MG63 (cell line): Measurements from ENCODE around the gene PLCB3. TPM values are rescaled to one million over a fixed set of nuclear protein-coding genes. Genes with fewer than 3 reads are reported as not detected.
"Not testable (repeated sequence)": the region's sequence is repeated elsewhere in the genome, so short reads cannot be mapped to it uniquely, and the experiment has no call there.

Experiments
- DNase-seq: peaks from one replicate; pipeline ENCODE4 v3.0.0-alpha.2; 2020
- H3K27me3 ChIP-seq: fragments of 250-450 bp; sonication (Bioruptor Pico); 2 replicates; pipeline ENCODE4 v1.5.1; 2020; ENCODE audit warnings: mild to moderate bottlenecking, moderate library complexity
- H3K36me3 ChIP-seq: fragments of 250-450 bp; sonication (Bioruptor Pico); 2 replicates; pipeline ENCODE4 v1.5.1; 2020; ENCODE audit warnings: mild to moderate bottlenecking, moderate library complexity
- H3K4me3 ChIP-seq: fragments of 250-450 bp; sonication (Bioruptor Pico); 2 replicates; pipeline ENCODE4 v1.5.1; 2020; ENCODE audit warnings: mild to moderate bottlenecking, moderate library complexity
- H3K9me3 ChIP-seq: fragments of 250-450 bp; sonication (Bioruptor Pico); 2 replicates; pipeline ENCODE4 v1.5.1; 2020; ENCODE audit warnings: mild to moderate bottlenecking, moderate library complexity
- total RNA-seq: library from RNA; depleted of rRNA; stranded (reverse); fragments of >200 nt; shearing (Covaris generic); gene quantifications from 2 replicates; pipeline ENCODE4 v1.2.3, GENCODE V29; 2014; ENCODE audit warnings: low replicate concordance; rRNA removed

Gene PLCB3
- total RNA-seq, 1 experiment from 2014 or later: 37.4 TPM

GRCh38 chr11:64307795-64308194, 56.5 kb downstream of the PLCB3 start:
- DNase-seq, H3K9me3 ChIP-seq, H3K4me3 ChIP-seq, H3K27me3 ChIP-seq, H3K36me3 ChIP-seq: not testable (repeated sequence)

GRCh38 chr11:64312947-64313346, 61.6 kb downstream of the PLCB3 start:
- no peak for DNase-seq
- no peak overlapping the region for H3K4me3 ChIP-seq

GRCh38 chr11:64313491-64314145, 62.3 kb downstream of the PLCB3 start:
- peak overlapping the region; percentile 11 for H3K4me3 ChIP-seq
- H3K27me3 ChIP-seq: no peaks in the 10 kb centered on the region
- peaks cover 28% of the 10 kb centered on the region for H3K36me3 ChIP-seq
- no peaks in the 10 kb centered on the region for H3K9me3 ChIP-seq
- peak; percentile 88 for DNase-seq

More at GRCh38 chr11:64312947-64313346, 61.6 kb downstream of the PLCB3 start:
- Histone ChIP-seq H3K36me3 (peaks cover 31% of the 10 kb centered on the region), H3K9me3 (no peaks in the 10 kb centered on the region), H3K27me3 (no peaks in the 10 kb centered on the region)

GRCh38 chr11:64314146-64314804, 62.9 kb downstream of the PLCB3 start:
- peaks cover 30% of the 10 kb centered on the region for H3K36me3 ChIP-seq
- peak overlapping the region; percentile 11 for H3K4me3 ChIP-seq
- no peaks in the 10 kb centered on the region for H3K9me3 ChIP-seq
- DNase-seq: no peak
- H3K27me3 ChIP-seq: no peaks in the 10 kb centered on the region

GRCh38 chr11:64314805-64315561, 63.7 kb downstream of the PLCB3 start:
- no peak for DNase-seq
- Histone ChIP-seq H3K27me3 (no peaks in the 10 kb centered on the region), H3K9me3 (no peaks in the 10 kb centered on the region), H3K36me3 (peaks cover 34% of the 10 kb centered on the region), H3K4me3 (no peak overlapping the region)

GRCh38 chr11:64315667-64316526, 64.6 kb downstream of the PLCB3 start:
- H3K27me3 ChIP-seq, H3K9me3 ChIP-seq, DNase-seq: not testable (repeated sequence)
- Histone ChIP-seq H3K4me3 (peak overlapping the region; percentile 93), H3K36me3 (peaks cover 37% of the 10 kb centered on the region)

- H3K27me3 ChIP-seq: no peaks in the 10 kb centered on the region
- no peaks in the 10 kb centered on the region for H3K9me3 ChIP-seq
- peaks cover 37% of the 10 kb centered on the region for H3K36me3 ChIP-seq
- peak overlapping the region; percentile 93 for H3K4me3 ChIP-seq
- DNase-seq: no peak
These were observed 65.5 kb downstream of the PLCB3 start for GRCh38 chr11:64316672-64317324.

- Histone ChIP-seq H3K36me3 (peaks cover 37% of the 10 kb centered on the region), H3K27me3 (no peaks in the 10 kb centered on the region), H3K9me3 (no peaks in the 10 kb centered on the region), H3K4me3 (peak within 1 kb of the TSS; percentile 93)
- DNase-seq: peak; percentile 97
These were observed 66.1 kb downstream of the PLCB3 start, which contains the start of gene TRMT112 for GRCh38 chr11:64317325-64317960. Gene TRMT112, minus strand, starts transcription at chr11:64317559. Its CDS starts 33 bp downstream, at chr11:64317526.

- Histone ChIP-seq H3K4me3 (peak within 1 kb of the TSS; percentile 93), H3K9me3 (no peaks in the 10 kb centered on the region), H3K27me3 (no peaks in the 10 kb centered on the region), H3K36me3 (peaks cover 37% of the 10 kb centered on the region)
- DNase-seq: peak; percentile 96
These were observed 66.8 kb downstream of the PLCB3 start, which contains the start of gene PRDX5 for GRCh38 chr11:64317961-64318765. Gene PRDX5, plus strand, starts transcription at chr11:64318121. Its CDS starts 95 bp downstream, at chr11:64318216.

Other genes starting within 250 kb of the PLCB3 start
- 0.25 TPM in 1 of 2 replicates, not detected in the other for gene FLRT1, start 215.6 kb upstream of the PLCB3 start, total RNA-seq
- 14.1 and 44.1 TPM in 2 replicates for gene MACROD1, start 85.4 kb upstream of the PLCB3 start, total RNA-seq
- 254 and 287 TPM in 2 replicates for gene STIP1, start 65.4 kb upstream of the PLCB3 start, total RNA-seq
- not detected in 2 replicates for gene FERMT3, start 44.8 kb upstream of the PLCB3 start, total RNA-seq
- gene TRPT1, start 25.3 kb upstream of the PLCB3 start, total RNA-seq: 24.6 and 26.3 TPM in 2 replicates
- gene NUDT22, start 25.3 kb upstream of the PLCB3 start, total RNA-seq: 21.5 and 34.2 TPM in 2 replicates
- gene DNAJC4, start 21.0 kb upstream of the PLCB3 start, total RNA-seq: 1.6 and 3.5 TPM in 2 replicates
- gene VEGFB, start 16.9 kb upstream of the PLCB3 start, total RNA-seq: 9.3 and 19.0 TPM in 2 replicates
- gene FKBP2, start 10.4 kb upstream of the PLCB3 start, total RNA-seq: 22.8 and 50.8 TPM in 2 replicates
- gene PPP1R14B, start 4.6 kb upstream of the PLCB3 start, total RNA-seq: 506 and 662 TPM in 2 replicates
- 127 and 166 TPM in 2 replicates for gene BAD, start 33.1 kb downstream of the PLCB3 start, total RNA-seq
- gene GPR137, start 34.3 kb downstream of the PLCB3 start, total RNA-seq: 14.9 and 15.0 TPM in 2 replicates
- not detected in 2 replicates for gene KCNK4, start 39.8 kb downstream of the PLCB3 start, total RNA-seq
- not detected in 2 replicates for gene CATSPERZ, start 48.8 kb downstream of the PLCB3 start, total RNA-seq
- gene ESRRA, start 54.0 kb downstream of the PLCB3 start, total RNA-seq: 52.0 and 79.2 TPM in 2 replicates
- 356 and 508 TPM in 2 replicates for gene TRMT112, start 66.0 kb downstream of the PLCB3 start, total RNA-seq
- gene PRDX5, start 66.6 kb downstream of the PLCB3 start, total RNA-seq: 291 and 333 TPM in 2 replicates
- gene CCDC88B, start 88.7 kb downstream of the PLCB3 start, total RNA-seq: 1.8 and 3.0 TPM in 2 replicates
- 73.7 and 94.2 TPM in 2 replicates for gene RPS6KA4, start 107.6 kb downstream of the PLCB3 start, total RNA-seq